Daoy (cell line): ENCODE results near the gene CLK1. TPM values are rescaled to one million over a fixed set of nuclear protein-coding genes. Genes with fewer than 3 reads are reported as not detected.
"Not testable (repeated sequence)": the region's sequence is repeated elsewhere in the genome, so short reads cannot be mapped to it uniquely, and the experiment has no call there.

ENCODE experiments used
- DNase-seq: peaks from one replicate; pipeline ENCODE4 v3.0.0-alpha.2; 2015; ENCODE audit warnings: low read depth
- total RNA-seq: library from RNA; depleted of rRNA; stranded (reverse); fragments of >200 nt; shearing (Covaris generic); gene quantifications from 2 replicates; pipeline ENCODE4 v1.2.3, GENCODE V29; 2014

The CLK1 gene
- total RNA-seq, 1 experiment from 2014 or later: 42.9 TPM

GRCh38 chr2:200851398-200852248, 12.8 kb downstream of the CLK1 start:
- DNase-seq: no peak

- DNase-seq: no peak
These were observed 13.8 kb downstream of the CLK1 start for GRCh38 chr2:200850512-200851256.

- DNase-seq: no peak
These were observed 16.5 kb downstream of the CLK1 start for GRCh38 chr2:200847939-200848338.

GRCh38 chr2:200847269-200847668, 17.2 kb downstream of the CLK1 start:
- DNase-seq: no peak

- no peak for DNase-seq
These were observed 18.7 kb downstream of the CLK1 start for GRCh38 chr2:200845669-200846325.

- no peak for DNase-seq
These were observed 19.3 kb downstream of the CLK1 start for GRCh38 chr2:200845194-200845593.

- no peak for DNase-seq
These were observed 20.2 kb downstream of the CLK1 start for GRCh38 chr2:200843993-200844948.

- no peak for DNase-seq
These were observed 24.9 kb downstream of the CLK1 start for GRCh38 chr2:200839513-200839912.

- DNase-seq: no peak
These were observed 29.8 kb downstream of the CLK1 start for GRCh38 chr2:200834701-200835100.

GRCh38 chr2:200829258-200829655, 35.2 kb downstream of the CLK1 start:
- DNase-seq: no peak

GRCh38 chr2:200828572-200829257, 35.7 kb downstream of the CLK1 start:
- no peak for DNase-seq

GRCh38 chr2:200828104-200828503, 36.4 kb downstream of the CLK1 start:
- no peak for DNase-seq

GRCh38 chr2:200821686-200822245, 42.7 kb downstream of the CLK1 start:
- no peak for DNase-seq

- no peak for DNase-seq
These were observed 43.8 kb downstream of the CLK1 start for GRCh38 chr2:200820573-200821234.

- DNase-seq: not testable (repeated sequence)
These were observed 45.7 kb downstream of the CLK1 start for GRCh38 chr2:200818732-200819131.

GRCh38 chr2:200814917-200815316, 49.5 kb downstream of the CLK1 start:
- no peak for DNase-seq

- no peak for DNase-seq
These were observed 50.1 kb downstream of the CLK1 start for GRCh38 chr2:200814276-200814815.

GRCh38 chr2:200812122-200813022, 52.1 kb downstream of the CLK1 start:
- DNase-seq: peak; percentile 77
